HEK293T (cell line): ENCODE measurements around the gene SIGMAR1.

Source experiments
- CTCF ChIA-PET: fragments of 350-600 bp; formaldehyde crosslinking; extraction: SDS; loops from one replicate; lab custom pipeline; 2021; ENCODE audit warnings: antibody characterized with exemption, inconsistent platforms; lab: Yijun Ruan, JAX
- POLR2A ChIA-PET: fragments of 350-600 bp; formaldehyde crosslinking; extraction: SDS; loops from one replicate; lab custom pipeline; 2020; ENCODE audit warnings: antibody characterized with exemption, inconsistent platforms; lab: Yijun Ruan, JAX
- DNase-seq: peaks from one replicate; pipeline ENCODE4 v3.0.0; 2012; ENCODE audit warnings: mixed read lengths; ENCODE audit errors: extremely low spot score
- ARNT ChIP-seq: fragments of 450-650 bp; IDR thresholded peaks from 2 replicates; pipeline ENCODE4 v1.6.1; 2017; ENCODE audit warnings: mild to moderate bottlenecking
- BHLHE40 ChIP-seq: fragments of 450-650 bp; IDR thresholded peaks from 2 replicates; pipeline ENCODE4 v1.6.1; 2016; ENCODE audit warnings: mild to moderate bottlenecking, moderate library complexity, borderline replicate concordance
- CTBP1 ChIP-seq: fragments of 450-650 bp; IDR thresholded peaks from 2 replicates; pipeline ENCODE4 v1.6.1; 2016; ENCODE audit warnings: borderline replicate concordance
- ELF4 ChIP-seq: fragments of 450-650 bp; IDR thresholded peaks from 2 replicates; pipeline ENCODE4 v1.6.1; 2017; ENCODE audit warnings: antibody characterized with exemption
- FOXA1 ChIP-seq: fragments of 450-650 bp; IDR thresholded peaks from 2 replicates; pipeline ENCODE4 v1.6.1; 2016; ENCODE audit warnings: mild to moderate bottlenecking
- FOXK2 ChIP-seq: fragments of 450-650 bp; IDR thresholded peaks from 2 replicates; pipeline ENCODE4 v1.6.1; 2016; ENCODE audit warnings: mild to moderate bottlenecking
- FOXM1 ChIP-seq: fragments of 450-650 bp; IDR thresholded peaks from 2 replicates; pipeline ENCODE4 v1.6.1; 2017; ENCODE audit warnings: mild to moderate bottlenecking, borderline replicate concordance
- HDGF ChIP-seq: fragments of 450-650 bp; IDR thresholded peaks from 2 replicates; pipeline ENCODE4 v1.6.1; 2017; ENCODE audit warnings: antibody characterized with exemption, borderline replicate concordance
- L3MBTL2 ChIP-seq: fragments of 450-650 bp; conservative IDR thresholded peaks from 2 replicates; pipeline ENCODE4 v1.6.1; 2016; ENCODE audit warnings: mild to moderate bottlenecking
- LEF1 ChIP-seq: fragments of 450-650 bp; IDR thresholded peaks from 2 replicates; pipeline ENCODE4 v1.6.1; 2017; ENCODE audit warnings: mild to moderate bottlenecking, borderline replicate concordance
- NFRKB ChIP-seq: fragments of 450-650 bp; IDR thresholded peaks from 2 replicates; pipeline ENCODE4 v1.6.1; 2016; ENCODE audit warnings: mild to moderate bottlenecking, moderate library complexity
- PKNOX1 ChIP-seq: fragments of 450-650 bp; IDR thresholded peaks from 2 replicates; pipeline ENCODE4 v1.6.1; 2016
- SP1 ChIP-seq: fragments of 450-650 bp; IDR thresholded peaks from 2 replicates; pipeline ENCODE4 v1.6.1; 2017
- SUZ12 ChIP-seq: fragments of 450-650 bp; IDR thresholded peaks from 2 replicates; pipeline ENCODE4 v1.6.1; 2016; ENCODE audit warnings: mild to moderate bottlenecking
- TARDBP ChIP-seq: fragments of 450-650 bp; IDR thresholded peaks from 2 replicates; pipeline ENCODE4 v1.6.1; 2016
- ZNF384 ChIP-seq: fragments of 450-650 bp; IDR thresholded peaks from 2 replicates; pipeline ENCODE4 v1.6.1; 2016

SIGMAR1 gene

GRCh38 chr9:34591917-34592866 is 45.4 kb downstream of the SIGMAR1 start:
- POLR2A ChIA-PET: no interaction called here
- CTCF ChIA-PET: interaction anchor here (0.6 to 2.7 kb wide), 16 partner anchors 9 to 188 kb away, joined by 3 to 31 read pairs (median 4); partner anchors contain the start of gene ENHO
- DNase-seq: no peak
- no peak for TF ChIP-seq NFRKB
- TF ChIP-seq ARNT: no peak
- no peak for TF ChIP-seq FOXA1
- no peak for TF ChIP-seq BHLHE40
- no peak for TF ChIP-seq HDGF
- no peak for TF ChIP-seq ELF4
- no peak for TF ChIP-seq ZNF384
- TF ChIP-seq LEF1: no peak
- no peak for TF ChIP-seq TARDBP
- no peak for TF ChIP-seq L3MBTL2
- no peak for TF ChIP-seq FOXK2
- no peak for TF ChIP-seq SUZ12
- TF ChIP-seq SP1: no peak
- TF ChIP-seq PKNOX1: no peak
- TF ChIP-seq FOXM1: no peak
- TF ChIP-seq CTBP1: no peak

- DNase-seq: peak; percentile 92
- CTCF ChIA-PET: interaction anchor here (0.6 to 2.7 kb wide), 17 partner anchors 8 to 187 kb away, joined by 3 to 31 read pairs (median 4); partner anchors contain the start of gene ENHO
- TF ChIP-seq CTBP1 (no peak), FOXA1 (no peak), PKNOX1 (no peak), NFRKB (no peak), L3MBTL2 (no peak), FOXM1 (no peak; the same call in 1 of the 2 replicates), LEF1 (no peak), ARNT (no peak), SUZ12 (no peak), BHLHE40 (no peak), ELF4 (no peak), HDGF (no peak), TARDBP (no peak), FOXK2 (no peak), SP1 (no peak), ZNF384 (no peak)
- POLR2A ChIA-PET: no interaction called here
Observed at GRCh38 chr9:34591248-34591916, 46.2 kb downstream of the SIGMAR1 start.

- no peak for DNase-seq
- POLR2A ChIA-PET: no interaction called here
- no peak for TF ChIP-seq PKNOX1
- no peak for TF ChIP-seq LEF1
- TF ChIP-seq SP1: no peak
- TF ChIP-seq FOXA1: no peak
- no peak for TF ChIP-seq TARDBP
- TF ChIP-seq NFRKB: no peak
- no peak for TF ChIP-seq SUZ12
- TF ChIP-seq HDGF: no peak
- TF ChIP-seq FOXM1: no peak
- no peak for TF ChIP-seq ZNF384
- CTCF ChIA-PET: interaction anchor here (1.0 to 2.7 kb wide), 6 partner anchors 12 to 187 kb away, joined by 3 to 31 read pairs (median 6); no protein-coding TSS in a partner anchor
Observed at GRCh38 chr9:34590381-34591247, 47.0 kb downstream of the SIGMAR1 start.

DNA sequence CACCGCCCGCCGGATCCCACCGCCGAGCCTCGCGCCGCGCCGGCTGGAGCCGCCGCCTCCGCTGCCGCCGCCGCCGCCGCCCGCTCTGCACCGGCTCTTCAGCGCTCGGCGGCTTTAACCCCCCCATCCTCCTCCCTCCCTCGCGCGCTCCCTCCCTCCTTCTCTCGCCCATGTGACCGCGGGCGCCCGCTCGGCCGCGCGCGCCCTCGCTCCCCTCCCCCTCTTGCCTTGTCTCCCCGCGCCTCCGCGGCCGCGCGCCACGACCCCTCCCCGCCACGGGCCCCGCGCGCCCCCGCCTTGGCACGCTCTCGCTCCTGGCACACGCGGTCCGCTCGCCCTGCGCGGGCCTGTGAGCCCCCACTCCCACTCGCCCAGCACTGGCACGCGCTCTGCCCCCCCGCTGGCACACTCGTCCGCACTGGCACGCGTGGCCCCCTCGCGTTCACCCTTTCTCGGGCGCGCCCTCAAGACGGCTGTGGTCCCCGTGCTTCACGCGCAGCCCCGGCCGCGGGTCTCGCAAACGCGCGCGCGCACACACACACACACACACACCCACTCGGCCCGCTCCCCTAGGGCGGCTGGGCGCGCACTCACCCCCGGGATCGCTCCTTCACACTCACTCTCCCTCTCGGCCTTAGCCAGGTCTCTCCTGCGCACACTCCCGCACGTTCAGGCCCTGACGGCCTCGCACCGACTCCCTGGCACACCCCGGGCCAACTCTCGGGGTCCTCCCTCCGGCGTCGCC is 47.8 kb downstream of the SIGMAR1 start, which contains the start of gene CNTFR:
Gene CNTFR (minus strand): TSS at position 89 of the 745 bp plus-strand sequence. CDS start 20,743 bp downstream, outside the sequence.
- DNase-seq: peak; percentile 72
- TF ChIP-seq L3MBTL2: peak; percentile 46; the same call in 1 of the 2 replicates
- no peak for TF ChIP-seq ARNT
- CTCF ChIA-PET: no interaction called here
- POLR2A ChIA-PET: interaction anchor here (1.5 kb wide), 1 partner anchor 11 kb away, joined by 5 read pairs; no protein-coding TSS in a partner anchor
